ENCODE results near the gene SH3BGRL2. TPM values are rescaled to one million over a fixed set of nuclear protein-coding genes. Genes with fewer than 3 reads are reported as not detected.

Gene SH3BGRL2
- total RNA-seq, 4 donors from 2014 or later: 20.6 to 121 (median 51.7) TPM

- no peak for TF ChIP-seq CTCF (IDR thresholded peaks at IDR 0.05; ENCODE audit: low read depth)
Measured at GRCh38 chr6:79636673-79637072, 5.5 kb downstream of the SH3BGRL2 start.

GRCh38 chr6:79640146-79641111 lies 9.3 kb downstream of the SH3BGRL2 start:
- TF ChIP-seq CTCF (IDR thresholded peaks at IDR 0.05; ENCODE audit: low read depth): no peak

GRCh38 chr6:79646006-79646405 lies 14.9 kb downstream of the SH3BGRL2 start:
- TF ChIP-seq CTCF (IDR thresholded peaks at IDR 0.05; ENCODE audit: low read depth): no peak

- no peak for TF ChIP-seq CTCF (IDR thresholded peaks at IDR 0.05; ENCODE audit: low read depth)
Measured at GRCh38 chr6:79646561-79646960, 15.4 kb downstream of the SH3BGRL2 start.

- no peak for TF ChIP-seq CTCF (IDR thresholded peaks at IDR 0.05; ENCODE audit: low read depth)
Measured at GRCh38 chr6:79647741-79648140, 16.6 kb downstream of the SH3BGRL2 start.

GRCh38 chr6:79648328-79648727 lies 17.2 kb downstream of the SH3BGRL2 start:
- no peak for TF ChIP-seq CTCF (IDR thresholded peaks at IDR 0.05; ENCODE audit: low read depth)

GRCh38 chr6:79649016-79649415 lies 17.9 kb downstream of the SH3BGRL2 start:
- TF ChIP-seq CTCF (IDR thresholded peaks at IDR 0.05; ENCODE audit: low read depth): no peak
